ENCODE measurements around the gene BICRA.
"Not testable (repeated sequence)": the region's sequence is repeated elsewhere in the genome, so short reads cannot be mapped to it uniquely, and the experiment has no call there.

Gene BICRA

DNA sequence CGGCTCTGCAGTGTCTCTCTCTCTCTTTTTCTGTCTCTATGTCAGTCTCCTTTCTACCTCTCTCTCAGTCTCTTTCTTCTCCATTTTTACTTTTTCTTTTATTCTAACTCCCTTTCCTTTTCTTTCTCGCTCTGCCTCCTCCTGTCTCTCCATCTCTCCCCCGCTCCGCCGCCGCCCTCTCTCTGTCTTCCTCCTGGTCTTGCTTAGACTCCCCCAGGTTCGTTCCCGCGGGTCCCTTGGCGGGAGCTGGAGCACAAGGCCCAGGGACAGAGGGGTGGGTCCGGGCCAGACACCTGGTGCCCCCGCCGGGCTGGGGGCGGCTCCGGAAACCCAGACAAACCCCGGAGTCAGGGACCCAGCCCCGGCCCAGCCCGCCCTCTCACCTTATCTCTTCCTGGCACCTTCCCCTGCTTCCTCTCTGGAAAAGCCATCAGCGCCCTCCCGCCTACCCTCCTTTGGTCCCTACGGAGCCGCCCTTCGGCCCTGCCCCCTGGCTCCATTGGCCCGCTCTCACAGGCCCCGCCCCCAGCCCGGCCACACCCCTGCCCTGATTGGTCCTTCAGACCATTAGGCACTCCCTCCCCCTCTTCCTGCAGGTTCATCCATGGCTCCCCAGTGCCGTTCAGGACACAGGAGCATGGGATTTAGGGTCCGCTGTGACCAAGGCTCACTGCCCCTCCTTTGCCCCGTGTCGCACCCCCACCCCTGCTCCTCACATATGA lies 121.0 kb downstream of the BICRA start:
- peak overlapping the region; percentile 70 for H3K4me3 Mint-ChIP-seq
- no peaks in the 10 kb centered on the region for H3K36me3 Mint-ChIP-seq (ENCODE audit: low read depth)
- H3K27ac Mint-ChIP-seq: no peak overlapping the region
- peak; percentile 69 for DNase-seq
- H3K27me3 Mint-ChIP-seq: peaks cover 28% of the 10 kb centered on the region
- no peaks in the 10 kb centered on the region for H3K9me3 Mint-ChIP-seq
- H3K4me1 Mint-ChIP-seq (ENCODE audit: low read depth): peaks cover 16% of the 10 kb centered on the region

DNA sequence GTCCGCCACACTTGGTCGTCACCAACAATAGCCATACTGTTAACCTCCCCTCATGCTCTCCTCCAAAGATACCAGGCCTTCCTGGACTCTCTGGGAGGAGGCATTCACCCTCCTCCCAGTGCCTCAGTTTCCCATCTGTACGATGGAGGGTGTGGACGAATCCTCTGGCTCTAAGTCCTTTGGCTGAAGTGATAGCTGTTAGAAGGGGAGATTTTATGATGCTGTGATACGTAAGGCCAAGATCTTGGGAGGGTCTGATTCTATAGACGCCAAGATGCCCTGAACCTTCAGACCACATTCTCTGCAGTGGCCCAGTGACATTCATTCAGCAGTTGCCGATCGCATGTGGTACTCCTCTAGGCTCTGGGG lies 121.6 kb downstream of the BICRA start:
- Mint-ChIP-seq H3K4me3 (peak overlapping the region; percentile 70), H3K36me3 (ENCODE audit: low read depth) (no peaks in the 10 kb centered on the region), H3K9me3 (no peaks in the 10 kb centered on the region), H3K27me3 (peaks cover 27% of the 10 kb centered on the region), H3K4me1 (ENCODE audit: low read depth) (peaks cover 16% of the 10 kb centered on the region), H3K27ac (no peak overlapping the region)
- no peak for DNase-seq

DNA sequence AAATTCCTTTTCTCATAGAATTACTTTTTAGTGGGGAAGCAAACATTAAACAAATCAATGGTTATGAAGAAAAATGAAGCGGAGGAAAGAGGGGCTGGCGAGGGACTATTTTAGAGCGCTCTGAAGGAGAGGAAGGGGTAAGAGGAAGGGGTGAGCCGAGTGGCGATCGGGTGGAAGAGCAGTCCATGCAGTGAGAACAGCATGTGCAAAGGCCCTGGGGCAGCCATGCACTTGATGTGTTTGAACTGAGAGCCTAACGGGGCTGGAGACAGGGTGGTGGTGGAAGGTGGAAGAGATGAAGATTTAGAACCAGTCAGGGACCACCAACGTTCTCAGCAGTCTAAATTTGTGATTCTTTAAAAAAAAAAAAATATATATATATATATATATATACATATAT lies 122.0 kb downstream of the BICRA start:
- no peak for DNase-seq
- Mint-ChIP-seq H3K4me1 (ENCODE audit: low read depth) (peaks cover 16% of the 10 kb centered on the region), H3K27ac (no peak overlapping the region), H3K9me3 (no peaks in the 10 kb centered on the region), H3K4me3 (no peak overlapping the region), H3K36me3 (ENCODE audit: low read depth) (no peaks in the 10 kb centered on the region), H3K27me3 (peaks cover 27% of the 10 kb centered on the region)

DNA sequence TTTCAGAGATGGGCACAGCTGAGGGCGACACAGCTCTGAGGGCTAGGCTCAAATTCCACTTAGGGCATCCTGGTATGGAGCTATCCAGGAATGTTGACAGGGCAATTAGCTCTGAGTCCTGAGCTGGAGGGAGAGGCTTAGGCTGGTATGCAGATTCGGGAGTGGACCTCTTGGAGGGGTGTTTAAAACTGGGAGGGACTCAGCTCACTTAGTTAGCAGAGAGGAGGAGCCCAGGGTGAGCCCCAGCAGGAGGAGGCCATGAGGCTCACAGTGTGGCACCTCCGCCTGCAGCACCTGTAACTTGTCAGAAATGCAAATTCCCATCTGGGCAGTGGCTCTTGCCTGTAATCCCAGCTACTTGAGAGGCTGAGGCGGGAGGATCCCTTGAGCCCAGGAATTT lies 126.2 kb downstream of the BICRA start:
- no peak for DNase-seq
- Mint-ChIP-seq H3K27me3 (peaks cover 9% of the 10 kb centered on the region), H3K27ac (no peak overlapping the region), H3K9me3 (no peaks in the 10 kb centered on the region), H3K36me3 (ENCODE audit: low read depth) (no peaks in the 10 kb centered on the region), H3K4me1 (ENCODE audit: low read depth) (peaks cover 3% of the 10 kb centered on the region), H3K4me3 (no peak overlapping the region)

DNA sequence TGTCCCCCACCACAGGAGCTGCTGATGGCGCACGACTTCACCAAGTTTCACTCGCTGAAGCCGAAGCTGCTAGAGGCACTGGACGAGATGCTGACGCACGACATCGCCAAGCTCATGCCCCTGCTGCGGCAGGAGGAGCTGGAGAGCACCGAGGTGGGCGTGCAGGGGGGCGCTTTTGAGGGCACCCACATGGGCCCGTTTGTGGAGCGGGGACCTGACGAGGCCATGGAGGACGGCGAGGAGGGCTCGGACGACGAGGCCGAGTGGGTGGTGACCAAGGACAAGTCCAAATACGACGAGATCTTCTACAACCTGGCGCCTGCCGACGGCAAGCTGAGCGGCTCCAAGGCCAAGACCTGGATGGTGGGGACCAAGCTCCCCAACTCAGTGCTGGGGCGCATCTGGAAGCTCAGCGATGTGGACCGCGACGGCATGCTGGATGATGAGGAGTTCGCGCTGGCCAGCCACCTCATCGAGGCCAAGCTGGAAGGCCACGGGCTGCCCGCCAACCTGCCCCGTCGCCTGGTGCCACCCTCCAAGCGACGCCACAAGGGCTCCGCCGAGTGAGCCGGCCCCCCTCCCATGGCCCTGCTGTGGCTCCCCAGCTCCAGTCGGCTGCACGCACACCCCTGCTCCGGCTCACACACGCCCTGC lies 132.1 kb downstream of the BICRA start:
- H3K27ac Mint-ChIP-seq: no peak overlapping the region
- no peaks in the 10 kb centered on the region for H3K9me3 Mint-ChIP-seq
- H3K4me1 Mint-ChIP-seq (ENCODE audit: low read depth): peaks cover 28% of the 10 kb centered on the region
- H3K4me3 Mint-ChIP-seq: no peak overlapping the region
- H3K27me3 Mint-ChIP-seq: no peaks in the 10 kb centered on the region
- peaks cover 6% of the 10 kb centered on the region for H3K36me3 Mint-ChIP-seq (ENCODE audit: low read depth)
- DNase-seq: no peak

DNA sequence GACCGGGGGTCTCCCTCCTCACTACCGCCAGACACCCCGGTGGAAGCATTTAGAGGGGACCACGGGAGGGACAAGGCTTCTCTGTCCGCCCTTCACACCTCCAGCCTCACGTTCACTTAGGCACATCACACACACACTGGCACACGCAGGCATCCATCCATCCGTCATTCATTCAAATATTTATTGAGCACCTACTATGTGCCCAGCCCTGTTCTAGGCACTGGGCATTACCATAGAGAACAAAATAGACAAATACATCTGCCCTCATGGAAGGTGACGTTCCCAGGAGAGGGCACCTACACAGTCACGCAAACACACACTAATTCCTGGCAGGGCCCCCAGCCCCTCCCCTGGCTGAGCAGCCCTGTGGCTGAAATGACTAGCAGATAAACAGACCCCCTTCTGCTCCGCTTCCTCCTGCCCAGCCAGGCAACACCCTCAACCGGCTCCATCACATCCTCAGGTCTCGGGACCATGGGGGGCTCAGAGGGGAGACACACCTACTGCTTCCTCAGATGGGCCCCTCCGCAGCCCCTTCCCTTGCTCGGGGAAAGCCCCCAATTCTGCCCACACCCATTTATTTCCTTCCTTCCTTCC lies 132.7 kb downstream of the BICRA start:
- Mint-ChIP-seq H3K36me3 (ENCODE audit: low read depth) (peaks cover 10% of the 10 kb centered on the region), H3K9me3 (no peaks in the 10 kb centered on the region), H3K4me3 (no peak overlapping the region), H3K4me1 (ENCODE audit: low read depth) (peaks cover 29% of the 10 kb centered on the region), H3K27me3 (no peaks in the 10 kb centered on the region), H3K27ac (no peak overlapping the region)
- no peak for DNase-seq

DNA sequence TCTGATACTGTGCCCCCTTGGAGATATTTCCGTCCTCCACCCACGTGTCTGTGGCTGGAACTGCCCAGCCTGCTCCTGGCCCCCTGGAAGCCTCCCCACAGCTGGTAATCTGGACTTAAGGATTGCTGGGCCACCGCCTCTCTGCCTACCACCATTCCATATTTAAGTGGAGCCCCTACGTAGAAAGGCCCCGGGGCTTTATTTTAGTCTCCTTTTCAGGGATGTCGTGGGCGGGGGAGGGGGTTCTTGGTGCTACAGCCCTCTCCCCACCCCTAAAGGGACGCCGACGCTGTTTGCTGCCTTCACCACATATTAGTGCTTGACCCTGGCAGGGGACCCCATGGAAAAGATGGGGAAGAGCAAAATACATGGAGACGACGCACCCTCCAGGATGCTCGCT lies 133.7 kb downstream of the BICRA start:
- Mint-ChIP-seq H3K36me3 (ENCODE audit: low read depth) (peaks cover 18% of the 10 kb centered on the region), H3K27ac (peak overlapping the region; percentile 97), H3K4me3 (peak overlapping the region; percentile 80), H3K4me1 (ENCODE audit: low read depth) (peaks cover 36% of the 10 kb centered on the region), H3K9me3 (no peaks in the 10 kb centered on the region), H3K27me3 (no peaks in the 10 kb centered on the region)
- no peak for DNase-seq

DNA sequence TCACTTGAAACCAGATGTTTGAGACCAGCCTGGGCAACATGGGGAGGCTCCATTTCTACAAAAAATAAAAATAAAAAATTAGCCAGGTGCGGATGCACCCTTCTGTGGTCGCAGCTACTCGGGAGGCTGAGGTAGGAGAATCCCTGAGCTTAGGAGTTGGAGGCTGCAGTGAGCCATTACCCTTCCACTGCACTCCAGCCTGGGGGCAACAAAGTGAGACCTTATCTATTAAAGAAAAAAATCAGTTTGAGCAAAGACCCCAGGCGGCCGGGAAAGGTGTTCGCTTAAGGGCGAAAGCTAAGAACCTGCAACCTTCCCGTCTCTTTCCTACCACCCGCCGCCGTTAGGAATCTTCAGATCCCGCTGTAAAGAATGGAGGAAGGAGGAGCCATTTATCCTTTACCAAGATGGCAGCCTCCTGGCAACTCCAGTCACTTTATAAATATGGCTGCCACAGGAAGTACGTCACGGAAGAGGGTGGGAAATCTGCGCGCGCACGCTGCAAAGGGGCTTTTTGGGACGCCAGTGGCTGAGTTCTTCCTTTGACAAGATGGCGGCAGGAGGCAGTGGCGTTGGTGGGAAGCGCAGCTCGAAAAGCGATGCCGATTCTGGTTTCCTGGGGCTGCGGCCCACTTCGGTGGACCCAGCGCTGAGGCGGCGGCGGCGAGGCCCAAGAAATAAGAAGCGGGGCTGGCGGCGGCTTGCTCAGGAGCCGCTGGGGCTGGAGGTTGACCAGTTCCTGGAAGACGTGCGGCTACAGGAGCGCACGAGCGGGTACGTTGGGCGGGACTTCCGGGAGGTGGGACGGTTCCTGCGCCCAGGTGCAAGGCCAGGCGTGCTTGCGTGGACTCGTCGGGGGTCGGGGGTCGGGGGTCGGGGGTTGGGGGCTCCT lies 136.3 kb downstream of the BICRA start, which contains the start of gene NOP53:
Gene NOP53 (plus strand): TSS at position 537 of the 892 bp plus-strand sequence. CDS start 14 bp downstream, at position 551.
- Mint-ChIP-seq H3K27ac (peak within 1 kb of the TSS; percentile 100), H3K27me3 (no peaks in the 10 kb centered on the region), H3K9me3 (no peaks in the 10 kb centered on the region), H3K4me3 (peak within 1 kb of the TSS; percentile 100), H3K4me1 (ENCODE audit: low read depth) (peaks cover 55% of the 10 kb centered on the region), H3K36me3 (ENCODE audit: low read depth) (peaks cover 42% of the 10 kb centered on the region)
- DNase-seq: peak; percentile 98

DNA sequence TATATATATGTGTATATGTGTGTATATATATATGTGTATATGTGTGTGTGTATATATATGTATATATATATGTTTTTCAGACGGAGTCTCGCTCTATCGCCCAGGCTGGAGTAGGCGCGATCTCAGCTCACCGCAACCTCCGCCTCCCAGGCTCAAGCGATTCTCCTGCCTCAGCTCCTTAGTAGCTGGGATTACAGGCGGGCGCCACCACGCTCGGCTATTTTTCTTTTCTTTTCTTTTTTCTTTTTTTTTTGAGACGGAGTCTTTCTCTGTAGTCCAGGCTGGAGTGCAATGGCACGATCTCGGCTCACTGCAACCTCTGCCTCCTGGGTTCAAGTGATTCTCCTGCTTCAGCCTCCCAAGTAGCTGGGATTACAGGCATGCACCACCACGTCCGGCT lies 137.2 kb downstream of the BICRA start:
- Mint-ChIP-seq H3K27ac (peak overlapping the region; percentile 100), H3K4me1 (ENCODE audit: low read depth) (peaks cover 58% of the 10 kb centered on the region), H3K4me3 (peak overlapping the region; percentile 100), H3K36me3 (ENCODE audit: low read depth) (peaks cover 51% of the 10 kb centered on the region)
- not testable (repeated sequence) for DNase-seq, H3K9me3 Mint-ChIP-seq, H3K27me3 Mint-ChIP-seq

DNA sequence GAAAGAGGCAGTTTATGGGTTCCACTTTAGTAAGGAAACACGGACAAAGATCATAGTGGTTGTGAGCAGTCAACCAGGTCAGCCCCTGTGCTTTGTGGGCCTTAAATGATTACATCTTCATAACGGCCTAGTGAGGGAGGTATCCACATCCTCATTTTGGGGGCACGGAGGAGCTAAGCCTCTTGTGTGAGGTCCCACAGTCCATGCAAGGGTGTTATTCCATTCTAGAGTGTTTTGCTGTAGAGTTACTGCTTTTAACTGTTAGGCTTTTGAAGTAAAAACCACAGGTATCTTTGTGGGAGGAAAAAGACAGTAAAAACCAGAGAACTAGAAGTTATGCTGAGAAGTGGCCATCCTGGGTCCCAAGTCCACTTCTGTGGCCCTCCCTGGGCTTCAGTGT lies 140.4 kb downstream of the BICRA start:
- H3K27ac Mint-ChIP-seq: peak overlapping the region; percentile 89
- H3K27me3 Mint-ChIP-seq: no peaks in the 10 kb centered on the region
- peaks cover 83% of the 10 kb centered on the region for H3K36me3 Mint-ChIP-seq (ENCODE audit: low read depth)
- no peak for DNase-seq
- no peaks in the 10 kb centered on the region for H3K9me3 Mint-ChIP-seq
- peak overlapping the region; percentile 51 for H3K4me3 Mint-ChIP-seq
- peaks cover 40% of the 10 kb centered on the region for H3K4me1 Mint-ChIP-seq (ENCODE audit: low read depth)

DNA sequence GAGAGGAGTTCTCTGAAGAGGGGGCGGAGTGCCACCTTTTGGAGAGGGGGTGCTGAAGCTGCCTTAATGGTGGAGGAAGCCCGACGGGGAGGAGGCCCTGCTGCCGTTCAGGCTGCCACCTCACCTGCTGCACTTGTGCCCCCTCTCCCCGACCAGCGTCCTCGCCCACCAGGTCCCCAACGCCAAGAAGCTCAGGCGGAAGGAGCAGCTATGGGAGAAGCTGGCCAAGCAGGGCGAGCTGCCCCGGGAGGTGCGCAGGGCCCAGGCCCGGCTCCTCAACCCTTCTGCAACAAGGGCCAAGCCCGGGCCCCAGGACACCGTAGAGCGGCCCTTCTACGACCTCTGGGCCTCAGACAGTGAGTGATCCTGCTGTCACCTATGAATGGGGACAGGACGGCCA lies 141.8 kb downstream of the BICRA start:
- Mint-ChIP-seq H3K36me3 (ENCODE audit: low read depth) (peaks cover 85% of the 10 kb centered on the region), H3K27ac (peak overlapping the region; percentile 22), H3K4me3 (no peak overlapping the region), H3K4me1 (ENCODE audit: low read depth) (peaks cover 33% of the 10 kb centered on the region), H3K9me3 (no peaks in the 10 kb centered on the region), H3K27me3 (no peaks in the 10 kb centered on the region)
- no peak for DNase-seq

DNA sequence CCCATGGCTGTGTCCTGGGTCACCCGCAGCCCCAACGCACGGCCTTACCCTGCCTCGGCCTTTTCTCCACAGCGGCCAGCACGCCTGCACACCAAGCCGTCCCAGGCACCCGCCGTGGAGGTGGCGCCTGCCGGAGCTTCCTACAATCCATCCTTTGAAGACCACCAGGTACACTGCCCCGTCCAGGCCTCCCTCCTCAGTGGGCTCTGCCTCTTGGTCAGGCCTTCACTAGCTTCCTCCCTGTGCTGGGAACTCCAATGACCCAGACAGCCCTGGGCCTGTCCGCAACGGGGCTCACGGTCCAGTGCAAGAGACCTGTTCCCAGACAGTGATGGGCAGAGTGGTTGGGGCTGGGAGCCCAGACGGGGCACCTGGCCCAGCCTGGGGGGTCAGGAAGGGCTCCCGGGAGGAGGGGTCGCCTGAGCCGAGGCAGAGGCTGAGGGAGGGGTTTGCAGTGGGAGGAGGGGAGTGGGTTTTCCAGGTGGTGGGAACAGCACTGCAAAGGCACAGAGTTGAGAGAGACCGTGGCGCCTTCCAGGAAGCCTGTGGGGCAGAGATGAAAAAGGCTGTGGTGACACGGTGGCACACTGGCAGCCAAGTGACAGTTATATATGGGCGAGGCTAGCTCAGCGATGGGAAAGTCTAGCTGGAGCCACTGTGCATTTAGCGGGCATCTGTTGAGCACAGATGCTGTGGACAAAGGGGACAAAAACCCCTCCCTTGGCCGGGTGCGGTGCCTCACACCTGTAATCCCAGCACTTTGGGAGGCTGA lies 143.7 kb downstream of the BICRA start:
- peak overlapping the region; percentile 55 for H3K27ac Mint-ChIP-seq
- H3K27me3 Mint-ChIP-seq: no peaks in the 10 kb centered on the region
- H3K4me3 Mint-ChIP-seq: no peak overlapping the region
- peaks cover 92% of the 10 kb centered on the region for H3K36me3 Mint-ChIP-seq (ENCODE audit: low read depth)
- H3K4me1 Mint-ChIP-seq (ENCODE audit: low read depth): peaks cover 25% of the 10 kb centered on the region
- H3K9me3 Mint-ChIP-seq: no peaks in the 10 kb centered on the region
- no peak for DNase-seq

Data from activated T-cell treated with anti-CD3 and anti-CD28 coated beads, Interleukin-2, amount 50 U/mL, for 24 hours (primary cell).